Esophagus squamous epithelium (tissue), 5 donors: ENCODE data around the gene TDRD5. TPM values are rescaled to one million over a fixed set of nuclear protein-coding genes. Genes with fewer than 3 reads are reported as not detected.
A peak's percentile ranks its signal among the peaks of the same experiment; 100 is the strongest.

ENCODE experiments used
- DNase-seq: peaks from one replicate; lab custom pipeline; 2025; lab: John Stamatoyannopoulos, UW
- H3K27ac ChIP-seq, 4 donors: fragments of 200-600 bp; sonication (generic); one replicate each; pipeline ENCODE4 v1.5.1; 2016 to 2019; ENCODE audit warnings: mild to moderate bottlenecking in 1 of 4
- H3K27me3 ChIP-seq, 4 donors: fragments of 200-600 bp; sonication (generic); 1 replicate in 3 of 4; 2 replicates in 1 of 4; pipeline versions ENCODE4 v1.5.1 to v1.6.0; 2017 to 2021; ENCODE audit warnings: antibody characterized with exemption in 1 of 4
- H3K36me3 ChIP-seq, 3 donors: fragments of 200-600 bp; sonication (generic); one replicate each; pipeline ENCODE4 v1.5.1; 2016 to 2019
- H3K4me1 ChIP-seq, 3 donors: fragments of 200-600 bp; sonication (generic); one replicate each; pipeline ENCODE4 v1.5.1; 2017 to 2019
- H3K4me3 ChIP-seq, 4 donors: fragments of 200-600 bp; sonication (generic); 1 replicate in 3 of 4; 2 replicates in 1 of 4; pipeline ENCODE4 v1.5.1; 2016 to 2019; ENCODE audit warnings: mild to moderate bottlenecking in 2 of 4, moderate library complexity in 1 of 4
- H3K9me3 ChIP-seq, 3 donors: fragments of 200-600 bp; sonication (generic); one replicate each; pipeline ENCODE4 v1.5.1; 2016 to 2019
- CTCF ChIP-seq, 6 experiments: fragments of 450-650 bp in 4 of 6; fragments of 200-600 bp in 2 of 6; sonication (generic) in 2 of 6; IDR thresholded peaks; one replicate each; pipeline ENCODE4 v1.5.1; 2016 to 2019; ENCODE audit warnings: antibody characterized with exemption in 6 of 6, mild to moderate bottlenecking in 4 of 6, moderate library complexity in 4 of 6
- POLR2A ChIP-seq, 4 donors: fragments of 450-650 bp; IDR thresholded peaks; one replicate each; pipeline ENCODE4 v1.6.1; 2017; ENCODE audit warnings: antibody characterized with exemption in 4 of 4, mild to moderate bottlenecking in 4 of 4, moderate library complexity in 3 of 4
- WGBS, 2 donors: methylation state at CpG; one replicate each; pipeline ENCODE4 v1.1.5; 2018; 5-methylcytosine and 5-hydroxymethylcytosine counted together
- intact Hi-C: fragments of 100-400 bp; cut with DNase I; formaldehyde crosslinking; loops from one replicate; pipeline ENCODE4 v1.15.0; 2022
- total RNA-seq, 4 donors: library from RNA; depleted of rRNA; stranded (reverse); fragments of >200 nt; gene quantifications; one replicate each; pipeline ENCODE4 v1.1.0, GENCODE V29; 2016
- donor health status: DM: yes; HTN: yes; CAD: no.

The TDRD5 gene
- total RNA-seq, 4 donors from 2014 or later: 0.15 to 0.72 (median 0.37) TPM

GRCh38 chr1:179589509-179589908, 2.1 kb upstream of the TDRD5 start:
- TF ChIP-seq POLR2A (IDR thresholded peaks at IDR 0.05) (no peak), CTCF (IDR thresholded peaks at IDR 0.05) (no peak)
- H3K27ac ChIP-seq: no peak overlapping the region
- no peak for DNase-seq
- peaks cover 0 to 25% (median 0%) of the 10 kb centered on the region in 3 donors for H3K4me1 ChIP-seq
- WGBS, 2 donors: 80 to 93% methylated on average over 4 of the region's 4 CpGs
- intact Hi-C loops: no loop called here
- no peaks in the 10 kb centered on the region for H3K9me3 ChIP-seq
- peaks cover 0 to 58% (median 0%) of the 10 kb centered on the region in 4 donors for H3K27me3 ChIP-seq
- no peaks in the 10 kb centered on the region for H3K36me3 ChIP-seq
- no peak overlapping the region for H3K4me3 ChIP-seq

- WGBS, 2 donors: 76 to 89% methylated on average over 9 to 11 of the region's 11 CpGs
- no peak overlapping the region for H3K27ac ChIP-seq
- H3K4me3 ChIP-seq: no peak overlapping the region
- H3K4me1 ChIP-seq: peaks cover 0 to 24% (median 0%) of the 10 kb centered on the region in 3 donors
- TF ChIP-seq POLR2A (IDR thresholded peaks at IDR 0.05): no peak
- intact Hi-C loops: no loop called here
- peaks cover 0 to 58% (median 0%) of the 10 kb centered on the region in 4 donors for H3K27me3 ChIP-seq
- no peaks in the 10 kb centered on the region for H3K9me3 ChIP-seq
- H3K36me3 ChIP-seq: no peaks in the 10 kb centered on the region
- no peak for DNase-seq
Measured at GRCh38 chr1:179590671-179591070, 961 bp upstream of the TDRD5 start.

DNA sequence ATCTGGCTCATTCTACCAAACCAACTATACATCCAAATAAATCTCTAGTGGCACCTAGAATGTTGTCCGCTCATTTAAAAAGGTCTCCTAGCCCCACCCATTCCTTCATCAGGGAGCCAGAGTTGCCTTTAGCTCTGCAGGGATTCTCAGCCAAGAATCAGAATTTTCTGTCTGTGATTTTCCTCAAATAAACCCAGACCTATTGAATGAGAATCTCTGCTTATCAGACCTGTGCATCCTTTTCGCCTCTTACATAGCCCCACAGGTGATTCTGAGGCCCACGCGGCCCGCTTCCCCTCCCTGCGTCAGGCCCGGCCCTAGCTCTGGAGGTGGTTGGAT, 410 bp upstream of the TDRD5 start:
- WGBS, 2 donors: 28 to 53% methylated on average over 2 to 4 of the region's 7 CpGs
- Histone ChIP-seq H3K36me3 (no peaks in the 10 kb centered on the region), H3K27ac (no peak overlapping the region), H3K9me3 (no peaks in the 10 kb centered on the region), H3K4me1 (peaks cover 0 to 19% (median 0%) of the 10 kb centered on the region in 3 donors), H3K27me3 (peaks cover 0 to 55% (median 0%) of the 10 kb centered on the region in 4 donors), H3K4me3 (peak overlapping the region; percentile 28 to 56 (median 39))
- no peak for DNase-seq
- TF ChIP-seq POLR2A (IDR thresholded peaks at IDR 0.05) (no peak), CTCF (IDR thresholded peaks at IDR 0.05) (no peak)
- intact Hi-C loops: no loop called here

DNA sequence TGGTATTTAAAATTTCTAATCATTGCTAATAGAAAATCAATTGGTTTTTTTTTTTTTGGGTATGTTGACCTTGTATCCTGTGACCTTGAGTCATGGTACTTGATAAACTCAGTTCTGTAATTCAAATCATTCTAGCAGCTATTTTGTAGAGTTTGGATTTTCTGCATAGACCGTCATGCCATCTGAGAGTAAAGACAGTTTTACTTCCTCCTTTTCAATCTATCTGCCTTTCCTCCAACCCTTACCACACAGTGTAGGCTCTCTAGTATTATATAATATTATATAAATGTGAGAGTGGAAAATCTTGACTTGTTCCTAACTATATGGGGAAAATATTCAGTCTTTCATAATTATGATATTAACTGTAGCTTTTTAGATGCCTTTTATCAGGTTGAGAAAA, 7.0 kb downstream of the TDRD5 start:
- Histone ChIP-seq H3K27me3 (peaks cover 0 to 5% (median 0%) of the 10 kb centered on the region in 4 donors), H3K27ac (no peak overlapping the region), H3K36me3 (no peaks in the 10 kb centered on the region), H3K4me3 (no peak overlapping the region), H3K9me3 (no peaks in the 10 kb centered on the region), H3K4me1 (no peaks in the 10 kb centered on the region)
- WGBS, 2 donors: 79 to 82% methylated on average over 1 of the region's 1 CpG
- no peak for TF ChIP-seq CTCF (IDR thresholded peaks at IDR 0.05)
- TF ChIP-seq POLR2A (IDR thresholded peaks at IDR 0.05): no peak
- intact Hi-C loops: no loop called here
- DNase-seq: no peak

GRCh38 chr1:179599623-179600249, 8.1 kb downstream of the TDRD5 start:
- intact Hi-C loops: no loop called here
- Histone ChIP-seq H3K36me3 (no peaks in the 10 kb centered on the region), H3K27me3 (peaks cover 0 to 4% (median 0%) of the 10 kb centered on the region in 4 donors), H3K27ac (no peak overlapping the region), H3K9me3 (no peaks in the 10 kb centered on the region), H3K4me3 (no peak overlapping the region), H3K4me1 (no peaks in the 10 kb centered on the region)
- TF ChIP-seq CTCF (IDR thresholded peaks at IDR 0.05) (peak in 5 of 6 experiments; percentile 21 to 53 (median 33)), POLR2A (IDR thresholded peaks at IDR 0.05) (no peak)
- DNase-seq: no peak
